T-cell (primary cell): ENCODE data around the gene AKIP1. TPM values are rescaled to one million over a fixed set of nuclear protein-coding genes. Genes with fewer than 3 reads are reported as not detected.

Source experiments
- ATAC-seq, 4 experiments: fragments of 200-7000 bp in 3 of 4; fragments of 150-1000 bp in 1 of 4; cut with Tn5 transposase; replicated peaks in 1 of 4; 1 replicate in 3 of 4; 2 replicates in 1 of 4; pipeline ENCODE4 v1.10.0; 2021; ENCODE audit warnings: moderate library complexity in 3 of 4, mild to moderate bottlenecking in 2 of 4, moderate number of reproducible peaks in 1 of 4
- CTCF ChIA-PET, 2 donors: fragments of 300-600 bp; sonication (Branson Sonifier 250); formaldehyde crosslinking; loops; one replicate each; lab custom pipeline; 2022; ENCODE audit warnings: antibody characterized with exemption in 2 of 2; lab: Charles Lee
- POLR2A ChIA-PET, 2 donors: fragments of 300-600 bp; sonication (Branson Sonifier 250); formaldehyde crosslinking; loops; one replicate each; lab custom pipeline; 2022; ENCODE audit warnings: antibody characterized with exemption in 2 of 2; lab: Charles Lee
- DNase-seq, 35 experiments: peaks; one replicate each; pipeline versions ENCODE4 v3.0.0 to v3.0.0-alpha.2; 2013 to 2023
- H3K27ac ChIP-seq: one replicate; pipeline ENCODE4 v1.5.1; 2013; ENCODE audit warnings: low read length
- H3K27me3 ChIP-seq, 2 experiments: replicated peaks in 1 of 2; 1 replicate in 1 of 2; 2 replicates in 1 of 2; pipeline versions ENCODE4 v1.6.1 to v1.7.0; 2013; ENCODE audit warnings: low read length in 1 of 2, mixed read lengths in 1 of 2; ENCODE audit not compliant: control insufficient read depth in 2 of 2, insufficient read depth in 2 of 2; ENCODE audit errors: extremely low read depth in 1 of 2
- H3K36me3 ChIP-seq, 2 donors: 1 replicate in 1 of 2; 2 replicates in 1 of 2; pipeline versions ENCODE4 v1.6.1 to v1.7.0; 2013; ENCODE audit warnings: low read length in 1 of 2; ENCODE audit not compliant: control insufficient read depth in 2 of 2, insufficient read depth in 1 of 2; ENCODE audit errors: extremely low read depth in 1 of 2
- H3K4me1 ChIP-seq, 2 experiments: 1 replicate in 1 of 2; 2 replicates in 1 of 2; pipeline versions ENCODE4 v1.6.1 to v1.7.0; 2013; ENCODE audit warnings: low read length in 2 of 2, mixed read lengths in 1 of 2; ENCODE audit not compliant: insufficient read depth in 2 of 2, control insufficient read depth in 1 of 2; ENCODE audit errors: extremely low read depth in 1 of 2
- H3K4me3 ChIP-seq, 2 donors: 1 replicate in 1 of 2; 2 replicates in 1 of 2; pipeline versions ENCODE4 v1.5.1 to v1.7.0; 2013; ENCODE audit warnings: mild to moderate bottlenecking in 2 of 2, low read length in 1 of 2, moderate library complexity in 1 of 2; ENCODE audit not compliant: control insufficient read depth in 1 of 2; ENCODE audit errors: extremely low read depth in 1 of 2
- H3K9me3 ChIP-seq: 2 replicates; pipeline ENCODE4 v1.7.0; 2013
- H3K27ac Mint-ChIP-seq, 2 donors: one replicate each; pipeline ENCODE4 v1.8.0; 2020 to 2021; ENCODE audit warnings: mild to moderate bottlenecking in 2 of 2, mixed read lengths in 2 of 2
- H3K27me3 Mint-ChIP-seq, 2 donors: one replicate each; pipeline ENCODE4 v1.8.0; 2021 to 2022; ENCODE audit warnings: mixed read lengths in 2 of 2
- H3K36me3 Mint-ChIP-seq: one replicate; pipeline ENCODE4 v1.8.0; 2021; ENCODE audit warnings: mixed read lengths
- H3K4me1 Mint-ChIP-seq, 3 donors: one replicate each; pipeline ENCODE4 v1.8.0; 2020 to 2022; ENCODE audit warnings: mixed read lengths in 3 of 3, mild to moderate bottlenecking in 1 of 3
- H3K4me3 Mint-ChIP-seq, 3 donors: one replicate each; pipeline ENCODE4 v1.8.0; 2020 to 2022; ENCODE audit warnings: mild to moderate bottlenecking in 3 of 3, mixed read lengths in 3 of 3, moderate library complexity in 3 of 3
- H3K9me3 Mint-ChIP-seq, 3 donors: one replicate each; pipeline ENCODE4 v1.8.0; 2020 to 2022; ENCODE audit warnings: mixed read lengths in 3 of 3
- WGBS: methylation state at CpG from one replicate; pipeline ENCODE4 v1.1.5; 2013; ENCODE audit warnings: missing lambda C conversion rate; ENCODE audit not compliant: insufficient coverage; 5-methylcytosine and 5-hydroxymethylcytosine counted together
- total RNA-seq, 35 experiments: library from RNA in 6 of 35; stranded (reverse) in 6 of 35; fragments of 120-200 nt in 1 of 35; gene quantifications; one replicate each; pipeline versions ENCODE4 v1.2.1 to v1.2.4 and lab custom pipeline; 2013 to 2026

AKIP1 gene
- total RNA-seq, 5 donors from 2014 or later (not counting 1 experiment from before 2014, with no cell fraction given) = 5.8 to 17.9 (median 11.1) TPM

DNA sequence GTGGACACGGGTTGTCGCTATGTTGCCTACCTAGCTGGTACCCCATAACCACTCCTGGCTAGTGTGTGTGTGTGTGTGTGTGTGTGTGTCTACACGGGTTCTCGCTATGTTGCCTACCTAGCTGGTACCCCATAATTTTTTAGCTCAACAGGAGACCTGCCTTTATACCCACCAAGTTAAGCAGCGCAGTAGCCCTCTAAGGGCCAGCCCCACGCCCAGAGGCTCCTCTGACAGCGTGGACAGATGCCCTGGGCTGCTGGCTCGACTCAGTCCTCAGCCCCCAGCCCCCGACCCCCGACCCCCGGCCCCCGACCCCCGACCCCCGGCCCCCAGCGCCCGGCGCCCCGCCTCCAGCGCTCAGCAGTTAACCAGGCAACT, 351 bp upstream of the AKIP1 start:
- DNase-seq (peak in 2 of 35 experiments; percentile 3 to 27), ATAC-seq (peak; percentile 12 to 19 (median 18))
- no peaks in the 10 kb centered on the region for H3K9me3 Mint-ChIP-seq
- H3K27ac Mint-ChIP-seq = peak overlapping the region in 1 of 2 donors; percentile 61
- Histone ChIP-seq H3K4me3 (peak overlapping the region; percentile 75 to 92), H3K36me3 (no peaks in the 10 kb centered on the region), H3K4me1 (peaks cover 8 to 36% of the 10 kb centered on the region in 2 experiments), H3K27ac (no peak overlapping the region), H3K9me3 (no peaks in the 10 kb centered on the region), H3K27me3 (peaks cover 0 to 2% of the 10 kb centered on the region in 2 experiments)
- peak overlapping the region; percentile 82 to 93 (median 90) for H3K4me3 Mint-ChIP-seq
- no peaks in the 10 kb centered on the region for H3K36me3 Mint-ChIP-seq
- CTCF ChIA-PET = no interaction called here
- POLR2A ChIA-PET = no interaction called here
- WGBS = 0% methylated on average over 5 of the region's 19 CpGs
- H3K27me3 Mint-ChIP-seq = no peaks in the 10 kb centered on the region
- peaks cover 30 to 48% (median 43%) of the 10 kb centered on the region in 3 donors for H3K4me1 Mint-ChIP-seq

DNA sequence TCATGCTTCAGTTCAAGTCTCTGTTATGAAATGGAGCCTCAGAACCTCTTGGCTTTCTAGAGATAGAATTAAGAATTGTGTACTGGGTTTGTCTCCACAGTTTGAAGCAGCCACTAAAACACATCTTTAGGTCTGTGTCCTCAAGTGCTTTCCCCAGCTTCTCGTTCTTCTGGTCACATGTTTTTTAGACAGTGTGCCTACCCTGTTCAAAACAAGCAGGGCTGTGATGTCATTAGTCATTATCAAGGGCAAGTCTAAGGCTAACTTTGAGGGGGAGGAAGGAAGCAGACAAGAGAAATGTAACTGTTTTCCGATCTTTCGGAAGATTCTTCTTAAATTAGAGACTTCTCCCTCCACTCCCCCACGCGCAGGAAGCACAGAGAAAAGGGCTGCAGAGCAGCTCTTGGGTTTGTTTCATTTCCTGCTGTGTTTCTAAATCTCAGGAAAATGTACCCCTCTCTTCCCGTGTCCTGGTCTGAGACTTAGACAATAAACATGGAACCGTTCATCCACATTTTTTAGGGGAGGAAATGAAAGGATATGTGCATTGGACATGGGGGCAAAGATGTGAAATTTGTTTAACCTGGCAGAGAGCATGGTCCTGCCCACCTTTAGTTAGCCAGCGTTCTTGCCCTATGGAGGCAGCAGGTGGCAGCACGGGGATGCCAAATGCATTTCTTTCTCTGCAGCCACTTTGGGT, 3.1 kb downstream of the AKIP1 start:
- peak in 28 of 35 experiments; percentile 6 to 68 (median 40) for DNase-seq
- H3K9me3 ChIP-seq = no peaks in the 10 kb centered on the region
- H3K4me1 ChIP-seq = peaks cover 8 to 34% of the 10 kb centered on the region in 2 experiments
- H3K27me3 Mint-ChIP-seq = no peaks in the 10 kb centered on the region
- POLR2A ChIA-PET = interaction anchor here in 1 of 2 donors (0.7 kb wide), 1 partner anchor 61 kb away, joined by 3 read pairs; no protein-coding TSS in a partner anchor
- ATAC-seq = peak; percentile 56 to 60 (median 58)
- peak overlapping the region; percentile 59 for H3K27ac ChIP-seq
- peaks cover 22% of the 10 kb centered on the region for H3K36me3 Mint-ChIP-seq
- peak overlapping the region; percentile 93 to 97 for H3K27ac Mint-ChIP-seq
- peaks cover 0 to 16% of the 10 kb centered on the region in 2 donors for H3K36me3 ChIP-seq
- peaks cover 27 to 34% (median 32%) of the 10 kb centered on the region in 3 donors for H3K4me1 Mint-ChIP-seq
- WGBS = 3% methylated on average over 2 of the region's 9 CpGs
- CTCF ChIA-PET = interaction anchor here (0.8 to 2.6 kb wide), 7 partner anchors 45 to 593 kb away, joined by 3 to 19 read pairs (median 11); no protein-coding TSS in a partner anchor
- no peaks in the 10 kb centered on the region for H3K27me3 ChIP-seq
- peak overlapping the region in 1 of 2 donors; percentile 19 for H3K4me3 ChIP-seq
- peak overlapping the region; percentile 69 to 75 (median 72) for H3K4me3 Mint-ChIP-seq
- no peaks in the 10 kb centered on the region for H3K9me3 Mint-ChIP-seq

DNA sequence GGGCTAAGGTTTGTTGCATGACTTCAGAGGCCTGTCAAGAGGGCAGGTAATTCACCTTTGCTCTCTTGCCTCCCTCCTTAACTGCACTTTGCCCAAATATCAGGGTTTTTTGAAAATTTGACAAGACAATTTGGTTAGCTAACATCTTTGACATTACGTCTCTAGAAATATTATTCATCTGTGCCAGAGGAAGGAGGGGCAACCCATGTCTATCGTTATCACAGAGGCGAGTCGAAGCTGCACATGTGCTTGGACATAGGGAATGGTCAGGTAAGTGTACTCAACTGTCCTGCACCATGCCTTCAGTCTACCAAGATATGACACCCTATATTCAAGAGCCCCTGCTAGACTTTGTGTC, 3.7 kb downstream of the AKIP1 start:
- Histone ChIP-seq H3K4me3 (no peak overlapping the region), H3K27ac (no peak overlapping the region), H3K9me3 (no peaks in the 10 kb centered on the region), H3K27me3 (no peaks in the 10 kb centered on the region), H3K36me3 (peaks cover 0 to 17% of the 10 kb centered on the region in 2 donors), H3K4me1 (peaks cover 8 to 32% of the 10 kb centered on the region in 2 experiments)
- Mint-ChIP-seq H3K36me3 (peaks cover 22% of the 10 kb centered on the region), H3K4me3 (peak overlapping the region; percentile 69 to 75 (median 72)), H3K27me3 (no peaks in the 10 kb centered on the region), H3K9me3 (no peaks in the 10 kb centered on the region), H3K27ac (peak overlapping the region; percentile 93 to 97), H3K4me1 (peaks cover 25 to 32% (median 30%) of the 10 kb centered on the region in 3 donors)
- ChIA-PET POLR2A (interaction anchor here in 1 of 2 donors (0.7 kb wide), 1 partner anchor 62 kb away, joined by 3 read pairs; no protein-coding TSS in a partner anchor), CTCF (interaction anchor here (0.6 to 2.6 kb wide), 10 partner anchors 45 to 983 kb away, joined by 3 to 19 read pairs (median 6); no protein-coding TSS in a partner anchor)
- WGBS = no CpG with 5 or more reads among the region's 4 CpGs
- no peak for ATAC-seq
- no peak for DNase-seq

DNA sequence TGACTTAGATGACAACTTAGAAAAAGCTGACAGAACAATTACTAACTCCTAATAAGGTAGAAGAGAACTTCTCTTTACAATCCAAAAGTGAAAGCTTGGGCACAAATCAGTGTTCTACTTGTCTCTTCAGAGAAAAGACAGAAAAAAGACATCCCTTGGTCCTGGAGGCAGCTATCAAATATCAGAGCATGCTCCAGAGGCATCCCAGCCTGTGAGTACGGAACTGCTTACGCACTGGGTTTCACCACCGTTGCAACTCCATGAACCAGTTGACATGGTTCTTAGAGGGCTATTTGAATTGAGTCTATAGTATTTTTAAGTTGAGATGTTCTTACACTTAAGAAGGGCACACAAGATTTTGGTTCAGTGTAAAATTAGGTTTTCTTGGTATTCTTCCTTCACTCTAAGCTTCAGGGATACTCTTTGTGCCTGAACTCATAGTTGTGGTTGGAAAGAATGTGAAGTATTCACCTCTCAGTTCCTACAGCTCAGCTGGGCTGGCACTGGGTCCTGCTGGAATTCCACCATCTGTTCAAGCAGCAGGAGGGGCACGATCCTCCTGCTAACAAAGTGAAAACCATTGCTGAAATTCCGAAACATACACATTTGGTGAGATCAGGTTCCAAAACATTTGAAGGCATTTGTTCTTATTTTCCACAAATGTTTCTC, 6.3 kb downstream of the AKIP1 start:
- Histone ChIP-seq H3K36me3 (peaks cover 5 to 35% of the 10 kb centered on the region in 2 donors), H3K27me3 (no peaks in the 10 kb centered on the region), H3K4me1 (peaks cover 6 to 16% of the 10 kb centered on the region in 2 experiments), H3K4me3 (no peak overlapping the region), H3K9me3 (no peaks in the 10 kb centered on the region), H3K27ac (no peak overlapping the region)
- Mint-ChIP-seq H3K27me3 (no peaks in the 10 kb centered on the region), H3K4me1 (peaks cover 18 to 23% (median 20%) of the 10 kb centered on the region in 3 donors), H3K36me3 (peaks cover 34% of the 10 kb centered on the region), H3K27ac (no peak overlapping the region), H3K9me3 (no peaks in the 10 kb centered on the region), H3K4me3 (no peak overlapping the region)
- DNase-seq = no peak
- WGBS = 100% methylated on average over 1 of the region's 5 CpGs
- ATAC-seq = no peak
- ChIA-PET POLR2A (no interaction called here), CTCF (no interaction called here)

DNA sequence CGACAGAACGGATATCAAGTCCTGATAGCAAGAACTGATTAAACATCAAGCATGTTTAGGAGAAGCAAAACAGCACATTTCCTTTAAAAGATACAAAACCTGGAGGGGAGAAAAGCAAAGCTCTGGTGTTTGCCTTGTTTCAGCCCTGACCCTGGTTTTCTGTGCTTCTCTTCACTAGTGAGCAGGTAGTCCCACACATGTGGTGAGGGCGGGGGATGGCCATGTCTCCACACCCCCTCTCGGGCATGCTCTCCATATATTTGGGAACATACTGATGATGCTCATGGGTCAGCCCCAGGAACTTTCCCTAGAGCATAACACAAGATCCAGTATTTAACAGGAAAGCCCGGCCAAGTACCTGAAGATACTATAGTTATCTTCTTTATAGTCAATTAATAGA, 11.7 kb downstream of the AKIP1 start:
- ATAC-seq = no peak
- no peaks in the 10 kb centered on the region for H3K4me1 Mint-ChIP-seq
- H3K9me3 ChIP-seq = no peaks in the 10 kb centered on the region
- no peaks in the 10 kb centered on the region for H3K27me3 Mint-ChIP-seq
- H3K36me3 Mint-ChIP-seq = peaks cover 27% of the 10 kb centered on the region
- H3K4me3 ChIP-seq = no peak overlapping the region
- DNase-seq = no peak
- no peak overlapping the region for H3K4me3 Mint-ChIP-seq
- no CpG with 5 or more reads among the region's 5 CpGs for WGBS
- H3K27me3 ChIP-seq = no peaks in the 10 kb centered on the region
- H3K27ac ChIP-seq = no peak overlapping the region
- no peak overlapping the region for H3K27ac Mint-ChIP-seq
- ChIA-PET POLR2A (no interaction called here), CTCF (interaction anchor here (0.5 to 0.6 kb wide), 2 partner anchors 168 to 245 kb away, joined by 3 to 4 read pairs; no protein-coding TSS in a partner anchor)
- no peaks in the 10 kb centered on the region for H3K9me3 Mint-ChIP-seq
- H3K36me3 ChIP-seq = peaks cover 5 to 34% of the 10 kb centered on the region in 2 donors
- no peaks in the 10 kb centered on the region for H3K4me1 ChIP-seq

DNA sequence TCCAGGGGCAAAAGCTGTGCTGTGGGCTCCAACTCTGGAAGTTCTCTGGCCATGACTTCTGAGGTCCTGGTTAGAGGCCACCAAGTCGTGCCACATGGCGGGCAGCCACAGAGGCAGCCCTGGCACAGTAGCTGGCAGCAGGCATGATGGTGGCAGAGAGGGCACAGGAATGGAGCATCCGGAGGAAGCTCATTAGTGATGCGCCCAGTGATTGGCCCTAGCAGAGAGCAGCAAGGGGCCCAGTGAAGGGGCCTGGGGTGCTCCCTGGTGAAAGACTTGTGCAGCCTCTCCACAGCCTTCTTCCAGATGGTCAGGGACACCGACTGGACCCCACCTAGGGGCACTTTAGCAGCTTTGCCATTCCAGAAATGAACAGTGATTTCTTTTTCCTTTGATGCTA, 14.7 kb downstream of the AKIP1 start:
- no peak overlapping the region for H3K4me3 Mint-ChIP-seq
- Histone ChIP-seq H3K9me3 (no peaks in the 10 kb centered on the region), H3K36me3 (peaks cover 0 to 16% of the 10 kb centered on the region in 2 donors), H3K4me3 (no peak overlapping the region), H3K27ac (no peak overlapping the region), H3K4me1 (no peaks in the 10 kb centered on the region), H3K27me3 (no peaks in the 10 kb centered on the region)
- ATAC-seq (no peak), DNase-seq (no peak)
- H3K36me3 Mint-ChIP-seq = peaks cover 14% of the 10 kb centered on the region
- H3K4me1 Mint-ChIP-seq = no peaks in the 10 kb centered on the region
- no peaks in the 10 kb centered on the region for H3K27me3 Mint-ChIP-seq
- H3K9me3 Mint-ChIP-seq = no peaks in the 10 kb centered on the region
- ChIA-PET CTCF (interaction anchor here (0.5 to 0.7 kb wide), 2 partner anchors 48 to 580 kb away, joined by 4 read pairs; no protein-coding TSS in a partner anchor), POLR2A (interaction anchor here in 1 of 2 donors (0.6 kb wide), 1 partner anchor 13 kb away, joined by 5 read pairs; no protein-coding TSS in a partner anchor)
- H3K27ac Mint-ChIP-seq = no peak overlapping the region
- 94% methylated on average over 5 of the region's 5 CpGs for WGBS
